ENCODE data around the gene EPHA4. TPM values are rescaled to one million over a fixed set of nuclear protein-coding genes. Genes with fewer than 3 reads are reported as not detected.

The EPHA4 gene
- total RNA-seq, 1 donor from 2014 or later, result 51.2 TPM

DNA sequence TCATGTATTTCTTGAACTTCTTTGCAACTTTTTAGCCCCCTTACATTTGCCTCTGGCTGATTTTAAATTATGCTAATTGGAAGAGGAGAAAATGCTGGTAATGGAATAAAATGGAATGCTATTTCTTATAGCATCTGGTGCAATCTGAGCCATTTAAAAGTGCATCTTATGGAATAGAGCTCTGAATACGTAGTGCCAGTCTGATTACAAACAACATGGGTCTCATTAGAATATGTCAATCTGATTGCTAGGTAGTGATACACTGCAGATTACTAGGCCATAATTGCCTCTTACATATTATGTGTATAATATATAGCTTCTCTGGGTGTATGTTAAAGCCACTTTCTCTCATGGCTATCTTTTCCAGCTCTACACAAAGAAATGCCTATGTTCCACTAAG is 159.1 kb downstream of the EPHA4 start:
- H3K27me3 ChIP-seq, result no peaks in the 10 kb centered on the region
- DNase-seq (ENCODE audit: low spot score in 2 of 2), result no peak
- H3K4me3 ChIP-seq, result no peak overlapping the region
- H3K27ac ChIP-seq, result no peak overlapping the region
- intact Hi-C loops (cut with DNase I), result no loop called here
- TF ChIP-seq, protein P1, sequence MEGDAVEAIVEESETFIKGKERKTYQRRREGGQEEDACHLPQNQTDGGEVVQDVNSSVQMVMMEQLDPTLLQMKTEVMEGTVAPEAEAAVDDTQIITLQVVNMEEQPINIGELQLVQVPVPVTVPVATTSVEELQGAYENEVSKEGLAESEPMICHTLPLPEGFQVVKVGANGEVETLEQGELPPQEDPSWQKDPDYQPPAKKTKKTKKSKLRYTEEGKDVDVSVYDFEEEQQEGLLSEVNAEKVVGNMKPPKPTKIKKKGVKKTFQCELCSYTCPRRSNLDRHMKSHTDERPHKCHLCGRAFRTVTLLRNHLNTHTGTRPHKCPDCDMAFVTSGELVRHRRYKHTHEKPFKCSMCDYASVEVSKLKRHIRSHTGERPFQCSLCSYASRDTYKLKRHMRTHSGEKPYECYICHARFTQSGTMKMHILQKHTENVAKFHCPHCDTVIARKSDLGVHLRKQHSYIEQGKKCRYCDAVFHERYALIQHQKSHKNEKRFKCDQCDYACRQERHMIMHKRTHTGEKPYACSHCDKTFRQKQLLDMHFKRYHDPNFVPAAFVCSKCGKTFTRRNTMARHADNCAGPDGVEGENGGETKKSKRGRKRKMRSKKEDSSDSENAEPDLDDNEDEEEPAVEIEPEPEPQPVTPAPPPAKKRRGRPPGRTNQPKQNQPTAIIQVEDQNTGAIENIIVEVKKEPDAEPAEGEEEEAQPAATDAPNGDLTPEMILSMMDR (IDR thresholded peaks at IDR 0.05), result no peak
- H3K4me1 ChIP-seq, result no peaks in the 10 kb centered on the region
- H3K36me3 ChIP-seq, result no peaks in the 10 kb centered on the region
- H3K9me3 ChIP-seq, result no peaks in the 10 kb centered on the region

DNA sequence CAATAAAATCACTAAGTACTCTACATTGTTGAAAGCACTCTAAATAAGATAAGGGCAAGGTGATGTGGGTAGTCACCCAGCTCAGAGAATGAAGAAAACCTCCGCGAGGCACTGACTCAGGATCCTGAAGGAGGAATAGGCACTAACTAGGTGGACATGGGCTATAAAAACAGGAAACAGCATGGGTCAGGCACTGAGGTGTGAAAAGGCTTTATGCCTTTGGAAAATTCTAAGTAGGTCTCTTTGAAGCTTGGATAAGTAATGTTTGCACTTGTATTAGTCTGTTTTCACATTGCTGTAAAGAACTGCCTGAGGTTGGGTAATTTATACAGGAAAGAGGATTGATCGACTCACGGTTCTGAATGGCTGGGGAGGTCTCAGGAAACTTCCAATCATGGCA is 161.6 kb downstream of the EPHA4 start:
- Histone ChIP-seq H3K4me1 (no peaks in the 10 kb centered on the region), H3K27me3 (no peaks in the 10 kb centered on the region), H3K9me3 (no peaks in the 10 kb centered on the region), H3K36me3 (no peaks in the 10 kb centered on the region), H3K27ac (no peak overlapping the region), H3K4me3 (no peak overlapping the region)
- TF ChIP-seq, protein P1 (IDR thresholded peaks at IDR 0.05), result no peak
- DNase-seq (ENCODE audit: low spot score in 2 of 2), result no peak
- intact Hi-C loops (cut with DNase I), result no loop called here

DNA sequence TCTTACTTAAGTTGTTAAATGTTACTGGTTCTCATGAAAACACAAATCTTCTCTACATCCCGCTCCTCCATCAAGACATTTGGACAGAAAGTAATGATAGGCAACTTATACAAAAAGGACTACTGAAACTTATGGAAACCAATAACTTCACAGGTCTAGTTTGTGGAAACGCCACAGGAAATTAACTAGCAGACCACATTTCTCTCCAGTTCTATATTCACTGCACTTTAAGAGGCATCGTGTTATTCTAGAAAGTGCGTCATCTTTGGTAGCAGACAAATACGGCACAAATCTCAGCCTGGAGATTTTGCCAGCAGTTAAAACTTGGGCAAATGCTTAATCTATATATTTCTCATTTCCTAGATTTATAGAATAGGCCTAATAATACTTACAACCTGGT is 164.3 kb downstream of the EPHA4 start:
- TF ChIP-seq, protein P1 (IDR thresholded peaks at IDR 0.05), result no peak
- intact Hi-C loops (cut with DNase I), result no loop called here
- no peaks in the 10 kb centered on the region for H3K27me3 ChIP-seq
- no peak overlapping the region for H3K27ac ChIP-seq
- no peaks in the 10 kb centered on the region for H3K9me3 ChIP-seq
- DNase-seq (ENCODE audit: low spot score in 2 of 2), result no peak
- no peaks in the 10 kb centered on the region for H3K36me3 ChIP-seq
- no peak overlapping the region for H3K4me3 ChIP-seq
- no peaks in the 10 kb centered on the region for H3K4me1 ChIP-seq

DNA sequence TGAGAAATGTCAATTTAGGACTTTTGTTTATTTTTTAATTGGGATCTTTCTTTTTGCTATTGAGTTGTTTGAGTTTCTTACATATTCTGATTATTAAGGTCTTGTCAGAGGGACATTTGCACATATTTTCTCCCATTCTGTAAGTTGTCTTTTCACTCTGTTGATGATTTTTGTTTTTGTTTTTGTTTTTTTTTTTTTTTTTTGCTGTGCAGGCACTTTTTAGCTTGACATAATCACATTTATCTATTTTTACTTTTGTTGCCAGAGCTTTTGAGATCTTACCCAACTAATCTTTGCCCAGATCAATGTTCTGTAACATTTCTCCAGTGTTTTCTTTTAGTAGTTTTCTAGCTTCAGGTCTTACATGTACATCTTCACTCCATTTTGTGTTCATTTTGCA is 166.6 kb downstream of the EPHA4 start:
- Histone ChIP-seq H3K4me1 (no peaks in the 10 kb centered on the region), H3K27ac (no peak overlapping the region), H3K27me3 (no peaks in the 10 kb centered on the region), H3K9me3 (no peaks in the 10 kb centered on the region), H3K4me3 (no peak overlapping the region), H3K36me3 (no peaks in the 10 kb centered on the region)
- TF ChIP-seq, protein P1 (IDR thresholded peaks at IDR 0.05), result no peak
- intact Hi-C loops (cut with DNase I), result no loop called here
- DNase-seq (ENCODE audit: low spot score in 2 of 2), result no peak

DNA sequence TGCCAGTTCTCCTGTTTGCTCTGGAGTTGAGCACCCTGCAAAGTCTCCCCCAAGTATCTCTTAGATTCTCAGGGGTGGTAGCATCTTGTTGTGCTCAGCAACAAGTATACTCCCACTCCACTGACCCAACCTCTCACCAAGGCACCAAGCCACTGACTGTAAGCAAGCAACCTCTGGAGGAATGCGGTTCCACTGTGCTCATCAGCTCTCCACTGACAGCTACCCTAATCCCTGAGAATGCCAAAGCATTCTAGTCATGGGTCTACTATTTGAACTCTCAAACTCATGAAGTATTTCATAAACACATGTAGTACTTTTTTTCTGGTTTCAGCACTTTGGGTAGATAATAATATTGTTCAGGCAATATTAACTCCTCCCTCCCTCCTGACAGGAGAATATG is 170.0 kb downstream of the EPHA4 start:
- no peaks in the 10 kb centered on the region for H3K36me3 ChIP-seq
- no peaks in the 10 kb centered on the region for H3K27me3 ChIP-seq
- intact Hi-C loops (cut with DNase I), result no loop called here
- DNase-seq (ENCODE audit: low spot score in 2 of 2), result no peak
- no peaks in the 10 kb centered on the region for H3K4me1 ChIP-seq
- no peak overlapping the region for H3K4me3 ChIP-seq
- TF ChIP-seq, protein P1 (IDR thresholded peaks at IDR 0.05), result no peak
- no peak overlapping the region for H3K27ac ChIP-seq
- no peaks in the 10 kb centered on the region for H3K9me3 ChIP-seq

DNA sequence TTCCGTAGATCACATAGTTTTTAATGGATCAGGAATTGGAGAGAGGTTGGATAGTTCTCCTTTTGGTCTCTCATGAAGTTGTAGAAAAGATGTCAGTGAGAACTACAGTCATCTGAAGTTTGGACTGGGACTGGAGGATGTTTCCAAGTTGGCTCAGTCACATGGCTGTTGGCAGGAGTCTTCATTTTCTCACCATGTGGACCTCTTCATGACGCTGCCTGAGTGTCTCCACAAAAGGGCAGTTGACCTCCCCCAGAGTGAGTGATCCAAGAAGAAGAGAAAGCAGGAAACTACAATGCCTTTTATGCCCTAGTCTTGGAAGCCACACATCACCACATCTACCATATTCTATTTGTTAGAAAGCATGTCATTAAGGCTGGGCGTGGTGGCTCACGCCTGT is 171.7 kb downstream of the EPHA4 start:
- Histone ChIP-seq H3K4me3 (no peak overlapping the region), H3K4me1 (no peaks in the 10 kb centered on the region), H3K36me3 (no peaks in the 10 kb centered on the region), H3K27me3 (no peaks in the 10 kb centered on the region), H3K27ac (no peak overlapping the region), H3K9me3 (no peaks in the 10 kb centered on the region)
- TF ChIP-seq, protein P1 (IDR thresholded peaks at IDR 0.05), result no peak
- no peak for DNase-seq (ENCODE audit: low spot score in 2 of 2)
- intact Hi-C loops (cut with DNase I), result no loop called here

Measured in ascending aorta (tissue), 2 donors.